HepG2 (cell line): ENCODE data around the gene ZNF226. TPM values are rescaled to one million over a fixed set of nuclear protein-coding genes. Genes with fewer than 3 reads are reported as not detected.

Experiments
- EP300 ChIP-seq, 3 experiments: sonication (generic) in 1 of 3; formaldehyde crosslinking in 1 of 3; IDR thresholded peaks; 2 replicates each; pipeline versions ENCODE4 v1.5.1 to v1.6.1; 2011 to 2020; ENCODE audit warnings: low read depth in 2 of 3, low read length in 2 of 3, borderline replicate concordance in 1 of 3, improper control_type of control experiment in 1 of 3, mild to moderate bottlenecking in 1 of 3, missing genetic modification reagents in 1 of 3, moderate library complexity in 1 of 3
- GMEB1 ChIP-seq: sonication (generic); formaldehyde crosslinking; IDR thresholded peaks from 2 replicates; pipeline ENCODE4 v1.5.1; 2020; ENCODE audit warnings: missing genetic modification reagents, mild to moderate bottlenecking, borderline replicate concordance
- HMGA1 ChIP-seq: sonication (generic); formaldehyde crosslinking; conservative IDR thresholded peaks from 2 replicates; pipeline ENCODE4 v1.4.0; 2020; ENCODE audit warnings: missing genetic modification reagents
- MED13 ChIP-seq: sonication (generic); formaldehyde crosslinking; IDR thresholded peaks from 2 replicates; pipeline ENCODE4 v1.5.0; 2020; ENCODE audit warnings: missing genetic modification reagents
- MTA1 ChIP-seq: sonication (generic); formaldehyde crosslinking; IDR thresholded peaks from 2 replicates; pipeline ENCODE4 v1.4.0; 2020; ENCODE audit warnings: missing genetic modification reagents, mild to moderate bottlenecking, borderline replicate concordance
- POGZ ChIP-seq: sonication (generic); formaldehyde crosslinking; IDR thresholded peaks from 2 replicates; pipeline ENCODE4 v1.4.0; 2020; ENCODE audit warnings: mild to moderate bottlenecking, missing genetic modification reagents
- POLR2A ChIP-seq, 2 experiments: IDR thresholded peaks; 2 replicates each; pipeline ENCODE4 v1.6.1; 2011; ENCODE audit warnings: low read depth in 2 of 2, low read length in 2 of 2, mild to moderate bottlenecking in 1 of 2, moderate library complexity in 1 of 2; ENCODE audit not compliant: insufficient read depth in 1 of 2
- RXRA ChIP-seq: sonication (generic); formaldehyde crosslinking; IDR thresholded peaks from 2 replicates; pipeline ENCODE4 v1.5.1; 2020; ENCODE audit warnings: missing genetic modification reagents
- SOX5 ChIP-seq: IDR thresholded peaks from 2 replicates; pipeline ENCODE4 v1.6.1; 2016; ENCODE audit warnings: borderline replicate concordance
- TSC22D2 ChIP-seq: sonication (generic); formaldehyde crosslinking; IDR thresholded peaks from 2 replicates; pipeline ENCODE4 v1.5.1; 2020; ENCODE audit warnings: missing genetic modification reagents, mild to moderate bottlenecking, borderline replicate concordance
- ZBED4 ChIP-seq: sonication (generic); formaldehyde crosslinking; IDR thresholded peaks from 2 replicates; pipeline ENCODE4 v1.4.0; 2020; ENCODE audit warnings: missing genetic modification reagents, borderline replicate concordance
- ZFX ChIP-seq: sonication (generic); formaldehyde crosslinking; IDR thresholded peaks from 2 replicates; pipeline ENCODE4 v1.4.0; 2020; ENCODE audit warnings: mild to moderate bottlenecking, low read depth, missing genetic modification reagents, moderate library complexity
- ZNF12 ChIP-seq: sonication (generic); formaldehyde crosslinking; IDR thresholded peaks from 2 replicates; pipeline ENCODE4 v1.5.0; 2020; ENCODE audit warnings: missing genetic modification reagents
- ZNF225 ChIP-seq: sonication (generic); formaldehyde crosslinking; IDR thresholded peaks from 2 replicates; pipeline ENCODE4 v1.4.0; 2020; ENCODE audit warnings: mild to moderate bottlenecking, missing genetic modification reagents
- ZNF598 ChIP-seq: sonication (generic); formaldehyde crosslinking; IDR thresholded peaks from 2 replicates; pipeline ENCODE4 v1.5.1; 2020; ENCODE audit warnings: mild to moderate bottlenecking, missing genetic modification reagents, borderline replicate concordance
- ZNF777 ChIP-seq: sonication (generic); formaldehyde crosslinking; IDR thresholded peaks from 2 replicates; pipeline ENCODE4 v1.4.0; 2020; ENCODE audit warnings: missing genetic modification reagents
- ZNF788 ChIP-seq: sonication (generic); formaldehyde crosslinking; IDR thresholded peaks from 2 replicates; pipeline ENCODE4 v1.5.0; 2020; ENCODE audit warnings: mild to moderate bottlenecking, missing genetic modification reagents, borderline replicate concordance
- ZNF878 ChIP-seq: sonication (generic); formaldehyde crosslinking; IDR thresholded peaks from 2 replicates; pipeline ENCODE4 v1.8.1; 2023; ENCODE audit warnings: mild to moderate bottlenecking, missing genetic modification reagents, moderate library complexity
- polyA plus RNA-seq, 8 experiments: library from polyadenylated mRNA; depleted of rRNA in 3 of 8; stranded (reverse) in 7 of 8; unstranded in 1 of 8; fragments of >200 nt; fragmentation: Illumina TruSeq in 4 of 8; extraction: Trizol in 4 of 8; gene quantifications; 2 replicates each; pipeline versions ENCODE4 v1.2.1 to v1.2.3, GENCODE V29; 2011 to 2016; ENCODE audit warnings: low read depth in 4 of 8, missing spikeins in 1 of 8, mixed read lengths in 1 of 8; ENCODE audit not compliant: insufficient read depth in 1 of 8
- total RNA-seq, 5 experiments: library from RNA; depleted of rRNA; stranded (reverse); fragments of >200 nt; fragmentation: Illumina TruSeq; extraction: Trizol; gene quantifications; 2 replicates each; pipeline ENCODE4 v1.2.3, GENCODE V29; 2016; ENCODE audit warnings: low read depth in 1 of 5

Gene ZNF226
- total and polyA plus RNA-seq, 2 of the 13 experiments (the other 11 are each of a cell fraction or from before 2014, with no cell fraction given): 8.3 to 16.0 TPM

- TF ChIP-seq SOX5: 0 out of 2 replicates have a peak, but pooled peaks have one; percentile 16
- TF ChIP-seq GMEB1: peak; percentile 65; the same call in 1 of the 2 replicates
- TF ChIP-seq EP300 (IDR thresholded peaks at IDR 0.05; ENCODE audit: low read depth in 2 of 2, low read length in 2 of 2): no peak
- TF ChIP-seq EP300 (CRISPR knock-in tag; IDR thresholded peaks at IDR 0.05; ENCODE audit: borderline replicate concordance): no peak
- peak; percentile 40; the same call in 1 of the 2 replicates for TF ChIP-seq ZFX
- no peak for TF ChIP-seq ZNF777 (CRISPR knock-in tag)
- 0 out of 2 replicates have a peak, but pooled peaks have one; percentile 61 for TF ChIP-seq ZNF878 (CRISPR knock-in tag)
- TF ChIP-seq ZBED4 (CRISPR knock-in tag): peak; percentile 90; the same call in 1 of the 2 replicates
- 0 out of 2 replicates have a peak, but pooled peaks have one; percentile 51 for TF ChIP-seq ZNF598
- peak; percentile 75; the same call in 1 of the 2 replicates for TF ChIP-seq ZNF788 (CRISPR knock-in tag)
- peak; percentile 51 to 76 for TF ChIP-seq POLR2A (IDR thresholded peaks at IDR 0.05; ENCODE audit: insufficient read depth in 1 of 2, low read depth in 2 of 2, low read length in 2 of 2)
- no peak for TF ChIP-seq MTA1 (CRISPR knock-in tag)
- no peak for TF ChIP-seq TSC22D2 (CRISPR knock-in tag)
- TF ChIP-seq ZNF225: peak; percentile 54; the same call in 1 of the 2 replicates
- TF ChIP-seq ZNF12 (CRISPR knock-in tag): no peak
- peak; percentile 66 for TF ChIP-seq RXRA (CRISPR knock-in tag)
- TF ChIP-seq POGZ (CRISPR knock-in tag): peak; percentile 48; the same call in 1 of the 2 replicates
- no peak for TF ChIP-seq HMGA1 (CRISPR knock-in tag)
- TF ChIP-seq MED13 (CRISPR knock-in tag): no peak
These were observed 47.5 kb downstream of the ZNF226 start, which contains the start of gene ZNF227 (continued) for GRCh38 chr19:44212250-44212865.
